ENCODE data around the gene SSBP2. TPM values are rescaled to one million over a fixed set of nuclear protein-coding genes. Genes with fewer than 3 reads are reported as not detected.
"Not testable (repeated sequence)": the region's sequence is repeated elsewhere in the genome, so short reads cannot be mapped to it uniquely, and the experiment has no call there.

Gene SSBP2
- total RNA-seq, 1 donor: 15.5 TPM

DNA sequence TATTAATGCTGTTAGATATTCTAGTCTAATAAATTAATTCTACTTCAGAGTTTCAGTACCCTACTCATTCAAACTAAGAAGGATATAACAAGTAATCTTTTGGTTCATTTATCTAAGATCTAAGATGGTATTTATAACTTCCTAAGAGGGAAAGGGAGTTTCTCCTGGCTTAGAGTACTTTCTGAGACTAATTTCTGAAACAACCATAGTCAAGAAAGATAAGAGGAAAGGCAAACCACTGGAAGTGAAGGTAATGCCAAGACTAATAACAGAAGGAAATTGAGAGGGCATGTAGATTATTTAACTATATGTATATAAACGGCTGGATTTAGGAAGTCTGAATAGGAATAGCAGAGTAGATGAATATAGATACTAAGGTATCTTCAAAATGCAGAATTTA is 244.5 kb downstream of the SSBP2 start:
- H3K4me3 ChIP-seq (ENCODE audit: low read depth, low read length): no peak overlapping the region
- DNase-seq (ENCODE audit: low read depth): no peak
- TF ChIP-seq, protein P1, sequence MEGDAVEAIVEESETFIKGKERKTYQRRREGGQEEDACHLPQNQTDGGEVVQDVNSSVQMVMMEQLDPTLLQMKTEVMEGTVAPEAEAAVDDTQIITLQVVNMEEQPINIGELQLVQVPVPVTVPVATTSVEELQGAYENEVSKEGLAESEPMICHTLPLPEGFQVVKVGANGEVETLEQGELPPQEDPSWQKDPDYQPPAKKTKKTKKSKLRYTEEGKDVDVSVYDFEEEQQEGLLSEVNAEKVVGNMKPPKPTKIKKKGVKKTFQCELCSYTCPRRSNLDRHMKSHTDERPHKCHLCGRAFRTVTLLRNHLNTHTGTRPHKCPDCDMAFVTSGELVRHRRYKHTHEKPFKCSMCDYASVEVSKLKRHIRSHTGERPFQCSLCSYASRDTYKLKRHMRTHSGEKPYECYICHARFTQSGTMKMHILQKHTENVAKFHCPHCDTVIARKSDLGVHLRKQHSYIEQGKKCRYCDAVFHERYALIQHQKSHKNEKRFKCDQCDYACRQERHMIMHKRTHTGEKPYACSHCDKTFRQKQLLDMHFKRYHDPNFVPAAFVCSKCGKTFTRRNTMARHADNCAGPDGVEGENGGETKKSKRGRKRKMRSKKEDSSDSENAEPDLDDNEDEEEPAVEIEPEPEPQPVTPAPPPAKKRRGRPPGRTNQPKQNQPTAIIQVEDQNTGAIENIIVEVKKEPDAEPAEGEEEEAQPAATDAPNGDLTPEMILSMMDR (IDR thresholded peaks at IDR 0.05; ENCODE audit: insufficient read depth, low read depth, low read length): no peak

DNA sequence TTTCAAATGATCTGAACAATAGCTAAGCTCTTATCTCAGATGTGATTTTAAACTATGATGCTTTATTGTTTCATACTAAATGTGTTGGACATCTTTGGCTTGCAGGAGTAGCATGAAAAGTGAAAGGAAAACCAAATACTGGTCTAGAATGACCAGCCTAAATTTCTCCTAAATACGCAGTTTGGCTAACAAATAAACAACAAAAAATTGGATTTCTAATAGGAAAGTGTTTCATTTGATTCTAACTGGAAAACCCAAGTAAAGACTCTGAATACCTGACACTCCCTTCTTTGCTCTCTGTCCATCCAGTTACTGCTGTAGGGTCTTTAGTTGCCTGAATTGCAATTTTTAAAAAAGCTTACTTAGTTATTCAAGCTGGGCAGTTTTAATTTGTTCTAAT is 245.2 kb downstream of the SSBP2 start:
- no peak overlapping the region for H3K4me3 ChIP-seq (ENCODE audit: low read depth, low read length)
- TF ChIP-seq, protein P1 (IDR thresholded peaks at IDR 0.05; ENCODE audit: insufficient read depth, low read depth, low read length): no peak
- DNase-seq (ENCODE audit: low read depth): peak; percentile 23

DNA sequence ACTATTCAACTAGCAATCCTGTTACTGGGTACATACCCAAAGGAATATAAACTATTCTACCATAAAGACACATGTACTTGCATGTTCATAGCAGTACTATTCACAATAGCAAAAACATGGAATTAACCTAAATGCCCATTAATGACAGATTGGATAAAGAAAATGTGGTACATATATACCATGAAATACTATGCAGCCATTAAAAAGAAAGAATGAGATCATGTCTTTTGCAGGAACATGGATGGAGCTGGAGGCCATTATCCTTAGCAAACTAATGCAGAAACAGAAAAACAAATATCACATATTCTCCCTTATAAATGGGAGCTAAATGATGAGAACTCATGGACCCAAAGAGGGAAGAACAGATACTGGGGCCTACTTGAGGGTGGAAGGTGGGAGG is 247.3 kb downstream of the SSBP2 start:
- not testable (repeated sequence) for DNase-seq (ENCODE audit: low read depth); H3K4me3 ChIP-seq (ENCODE audit: low read depth, low read length)

DNA sequence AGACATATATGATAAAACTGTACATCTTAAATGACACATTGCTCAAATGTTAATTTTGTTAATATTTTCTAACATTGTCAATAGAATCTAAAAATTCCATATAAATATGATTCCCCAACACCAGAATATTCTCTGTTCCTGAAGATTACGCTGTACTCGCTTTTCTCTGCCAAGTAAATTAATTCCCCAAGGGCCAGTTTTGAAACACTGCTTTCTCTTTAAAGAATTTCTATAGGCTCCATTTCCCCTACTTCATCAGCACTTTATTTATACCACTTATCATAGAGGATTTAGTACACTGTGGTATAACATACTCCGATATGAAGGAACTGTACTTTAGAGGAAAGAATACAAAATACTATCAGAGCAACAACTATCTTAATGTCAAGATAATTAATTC is 255.6 kb downstream of the SSBP2 start:
- H3K4me3 ChIP-seq (ENCODE audit: low read depth, low read length): no peak overlapping the region
- TF ChIP-seq, protein P1 (IDR thresholded peaks at IDR 0.05; ENCODE audit: insufficient read depth, low read depth, low read length): no peak
- no peak for DNase-seq (ENCODE audit: low read depth)

DNA sequence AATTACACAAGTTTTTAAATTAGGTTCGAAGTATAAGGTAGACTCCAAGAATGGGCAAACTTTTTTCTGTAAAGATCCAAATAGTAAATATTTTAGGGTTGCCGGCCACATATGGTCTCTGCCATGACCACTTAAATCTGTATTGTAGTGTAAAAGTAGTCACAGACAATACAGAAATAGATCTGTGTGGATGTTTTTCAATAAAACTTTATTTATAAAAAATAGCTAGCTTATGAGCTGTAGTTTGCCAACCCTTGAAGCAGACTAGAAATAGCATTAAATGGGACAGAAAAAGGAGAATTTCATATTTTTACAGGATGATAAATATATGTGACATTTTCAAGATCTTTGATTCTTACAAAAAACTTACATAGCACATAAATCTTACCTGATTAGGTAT is 262.0 kb downstream of the SSBP2 start:
- H3K4me3 ChIP-seq (ENCODE audit: low read depth, low read length): no peak overlapping the region
- no peak for DNase-seq (ENCODE audit: low read depth)
- TF ChIP-seq, protein P1 (IDR thresholded peaks at IDR 0.05; ENCODE audit: insufficient read depth, low read depth, low read length): no peak

DNA sequence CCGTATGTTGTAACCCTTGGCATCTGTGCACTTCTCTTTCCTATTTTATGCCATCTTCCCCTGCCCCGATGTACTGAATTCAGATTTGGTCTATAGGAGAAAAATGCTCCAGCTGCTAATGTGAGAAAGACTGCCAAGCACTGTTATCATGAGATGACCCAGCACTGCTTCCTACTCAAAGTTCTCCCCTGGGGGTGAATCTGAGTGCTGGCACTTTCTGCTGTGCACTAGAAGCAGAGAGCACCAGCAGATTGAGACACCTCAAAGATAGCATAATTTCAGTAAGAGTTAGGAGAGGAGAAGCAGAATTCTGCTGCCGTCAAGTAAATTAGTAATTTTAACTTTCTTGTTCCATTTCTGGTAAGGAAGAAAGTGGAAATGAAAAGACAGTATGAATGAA is 264.2 kb downstream of the SSBP2 start:
- TF ChIP-seq, protein P1 (IDR thresholded peaks at IDR 0.05; ENCODE audit: insufficient read depth, low read depth, low read length): no peak
- DNase-seq (ENCODE audit: low read depth): no peak
- no peak overlapping the region for H3K4me3 ChIP-seq (ENCODE audit: low read depth, low read length)

DNA sequence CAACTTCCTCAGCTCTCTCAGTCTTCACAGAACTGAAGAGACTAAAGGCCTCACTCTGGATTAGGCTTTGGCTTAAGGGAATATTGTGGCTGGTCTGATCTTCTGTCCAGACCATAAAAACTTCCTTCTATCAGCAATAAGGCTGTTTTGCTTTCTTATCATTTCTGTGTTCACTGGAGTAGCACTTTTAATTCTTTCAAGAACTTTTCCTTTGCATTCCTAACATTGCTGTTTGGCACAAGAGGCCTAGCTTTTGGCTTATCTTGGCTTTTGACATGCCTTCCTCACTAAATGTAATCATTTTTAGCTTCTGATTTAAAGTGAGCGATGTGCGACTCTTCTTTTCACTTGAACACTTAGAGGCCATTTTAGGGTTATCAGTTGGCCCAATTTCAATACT is 268.3 kb downstream of the SSBP2 start:
- TF ChIP-seq, protein P1 (IDR thresholded peaks at IDR 0.05; ENCODE audit: insufficient read depth, low read depth, low read length): no peak
- H3K4me3 ChIP-seq (ENCODE audit: low read depth, low read length): no peak overlapping the region
- DNase-seq (ENCODE audit: low read depth): no peak

DNA sequence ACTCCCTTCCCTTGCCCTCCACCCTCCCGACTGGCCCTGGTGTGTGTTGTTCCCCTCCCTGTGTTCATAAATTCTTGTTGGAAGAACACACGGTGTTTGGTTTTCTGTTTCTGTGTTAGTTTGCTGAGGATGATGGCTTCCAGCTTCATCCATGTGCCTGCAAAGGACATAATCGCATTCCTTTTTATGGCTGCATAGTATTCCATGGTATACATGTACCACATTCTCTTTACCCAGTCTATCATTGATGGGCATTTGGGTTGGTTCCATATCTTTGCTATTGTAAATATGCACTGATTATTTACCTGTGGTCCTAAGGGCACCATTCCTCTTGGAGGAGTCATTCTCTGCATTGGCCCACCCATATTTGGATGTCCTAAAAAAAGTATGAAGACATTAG is 277.5 kb downstream of the SSBP2 start:
- DNase-seq (ENCODE audit: low read depth); H3K4me3 ChIP-seq (ENCODE audit: low read depth, low read length): not testable (repeated sequence)
